HG03139 (cell line): ENCODE data around the gene PNLDC1.
A peak's percentile ranks its signal among the peaks of the same experiment; 100 is the strongest.

Experiments
- ATAC-seq: cut with Tn5 transposase; IDR thresholded peaks from one replicate; pipeline ENCODE4 v1.9.1; 2021; ENCODE audit not compliant: unreplicated experiment

PNLDC1 gene

GRCh38 chr6:159800141-159800865 lies at the start of gene PNLDC1:
Gene PNLDC1, plus strand, starts transcription at chr6:159800276. Its CDS starts 32 bp downstream, at chr6:159800308.
- ATAC-seq: no peak

GRCh38 chr6:159751448-159751847 lies 48.6 kb upstream of the PNLDC1 start:
- ATAC-seq: no peak

DNA sequence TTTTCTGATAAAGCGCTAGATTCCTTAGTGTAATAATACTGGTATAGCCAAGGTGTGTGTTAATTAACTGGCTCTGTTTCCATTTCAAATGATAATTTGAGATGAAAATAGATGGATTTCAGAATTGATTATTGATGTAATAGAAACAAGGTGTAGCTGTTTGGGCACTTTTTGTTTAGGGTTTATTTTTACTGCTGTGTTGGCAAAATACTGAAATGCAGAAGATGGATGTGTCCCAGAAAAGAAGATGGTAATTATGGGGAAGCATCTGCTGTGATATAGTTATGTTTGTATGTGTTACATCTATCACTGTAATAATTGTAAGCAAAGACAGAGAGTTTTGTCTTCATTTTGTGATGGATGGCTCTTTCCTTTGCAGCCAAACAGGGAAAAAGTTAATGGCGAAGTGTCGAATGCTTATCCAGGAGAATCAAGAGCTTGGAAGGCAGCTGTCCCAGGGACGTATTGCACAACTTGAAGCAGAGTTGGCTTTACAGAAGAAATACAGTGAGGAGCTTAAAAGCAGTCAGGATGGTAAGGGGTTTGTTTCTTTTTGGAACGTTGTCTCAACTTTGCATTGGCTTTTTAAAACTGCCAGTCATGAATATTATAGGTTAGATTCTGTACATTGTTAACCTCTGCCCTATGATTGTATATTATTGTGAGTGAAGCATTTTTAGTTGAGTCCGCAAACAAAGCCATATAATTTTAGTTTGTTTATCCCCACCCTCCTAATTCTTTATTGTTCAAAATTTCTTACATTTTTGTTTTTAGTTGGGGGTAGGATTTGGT lies 46.8 kb upstream of the PNLDC1 start:
- ATAC-seq: no peak

GRCh38 chr6:159754401-159754800 lies 45.7 kb upstream of the PNLDC1 start:
- no peak for ATAC-seq

- ATAC-seq: no peak
Observed at GRCh38 chr6:159754959-159755914, 44.8 kb upstream of the PNLDC1 start.

GRCh38 chr6:159756508-159756907 lies 43.6 kb upstream of the PNLDC1 start:
- ATAC-seq: no peak

GRCh38 chr6:159758031-159759001 lies 41.8 kb upstream of the PNLDC1 start:
- no peak for ATAC-seq

- ATAC-seq: no peak
Observed at GRCh38 chr6:159759645-159760044, 40.4 kb upstream of the PNLDC1 start.

GRCh38 chr6:159760602-159761057 lies 39.4 kb upstream of the PNLDC1 start:
- ATAC-seq: no peak

DNA sequence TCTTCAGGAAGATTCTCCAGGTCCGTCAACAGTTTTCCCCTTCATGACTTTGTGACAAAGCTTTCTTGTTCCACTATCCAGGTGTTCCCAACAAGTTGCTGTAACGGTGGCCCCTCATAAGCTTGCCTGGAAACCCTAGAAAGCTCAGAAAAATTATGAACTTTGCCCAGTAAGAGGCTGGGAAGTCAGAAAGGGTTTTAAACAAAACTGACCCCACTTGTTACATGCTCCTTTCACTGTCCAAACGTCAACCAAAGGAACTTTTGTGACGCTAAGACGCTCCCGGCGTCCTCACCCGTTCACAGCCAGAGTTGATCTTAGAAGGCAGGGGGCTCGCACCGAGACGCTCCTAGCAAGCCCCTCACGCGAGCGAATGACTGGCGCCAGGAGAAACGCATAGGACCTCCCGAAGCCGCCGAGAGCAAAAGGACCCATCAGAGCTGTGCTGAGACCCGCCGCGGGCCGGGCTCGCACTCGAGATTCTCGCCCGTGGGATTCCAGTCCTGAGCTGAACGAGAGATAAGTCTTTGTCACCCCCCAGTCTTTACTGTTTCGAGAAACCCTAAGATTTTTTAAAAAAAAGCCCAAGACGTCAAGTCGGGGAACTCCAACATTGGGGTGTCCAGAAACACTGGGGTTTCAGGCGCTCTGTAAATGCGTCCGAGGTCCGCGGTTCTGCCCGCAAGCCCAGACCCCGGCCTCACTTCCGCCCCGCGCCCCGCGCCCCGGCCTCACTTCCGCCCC lies 38.8 kb upstream of the PNLDC1 start:
- no peak for ATAC-seq

GRCh38 chr6:159761873-159762680 lies 38.0 kb upstream of the PNLDC1 start, which contains the start of gene ACAT2:
Gene ACAT2, plus strand, starts transcription at chr6:159762045. Its CDS starts 43 bp downstream, at chr6:159762088.
- ATAC-seq: peak; percentile 98

- ATAC-seq: no peak
Observed at GRCh38 chr6:159762681-159763293, 37.3 kb upstream of the PNLDC1 start.

DNA sequence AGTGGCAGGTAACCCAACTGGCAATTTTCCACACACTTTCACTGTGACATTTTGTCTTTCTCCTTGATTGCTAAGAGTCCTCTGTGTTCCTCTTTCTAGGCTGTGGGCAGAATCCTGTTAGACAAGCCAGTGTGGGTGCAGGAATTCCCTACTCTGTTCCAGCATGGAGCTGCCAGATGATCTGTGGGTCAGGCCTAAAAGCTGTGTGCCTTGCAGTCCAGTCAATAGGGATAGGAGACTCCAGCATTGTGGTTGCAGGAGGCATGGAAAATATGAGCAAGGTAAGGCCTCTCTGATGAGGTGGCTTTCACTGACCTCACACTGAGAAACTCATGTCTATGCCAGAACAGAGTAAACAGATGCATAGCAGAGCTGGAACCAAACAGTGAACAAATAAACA lies 33.2 kb upstream of the PNLDC1 start:
- no peak for ATAC-seq

DNA sequence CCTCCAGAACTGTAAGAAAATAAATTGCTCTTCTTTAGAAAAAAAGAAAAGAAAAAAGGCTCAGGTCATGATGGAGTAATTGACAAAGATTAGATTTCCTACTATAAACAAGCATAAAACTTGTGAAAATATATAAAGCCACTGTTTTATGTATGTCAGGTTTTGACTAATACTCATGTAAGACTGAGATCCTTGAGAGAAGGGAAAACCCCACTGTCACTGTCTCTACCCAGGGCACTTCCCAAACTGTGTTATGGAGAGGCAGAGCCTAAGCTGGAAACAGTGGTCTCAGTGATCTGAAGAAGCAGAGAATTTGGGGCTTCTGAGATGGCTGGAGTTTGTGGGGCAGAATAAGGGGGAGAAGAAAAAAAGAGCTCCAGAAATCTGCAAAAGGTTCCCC lies 30.6 kb upstream of the PNLDC1 start:
- ATAC-seq: no peak

DNA sequence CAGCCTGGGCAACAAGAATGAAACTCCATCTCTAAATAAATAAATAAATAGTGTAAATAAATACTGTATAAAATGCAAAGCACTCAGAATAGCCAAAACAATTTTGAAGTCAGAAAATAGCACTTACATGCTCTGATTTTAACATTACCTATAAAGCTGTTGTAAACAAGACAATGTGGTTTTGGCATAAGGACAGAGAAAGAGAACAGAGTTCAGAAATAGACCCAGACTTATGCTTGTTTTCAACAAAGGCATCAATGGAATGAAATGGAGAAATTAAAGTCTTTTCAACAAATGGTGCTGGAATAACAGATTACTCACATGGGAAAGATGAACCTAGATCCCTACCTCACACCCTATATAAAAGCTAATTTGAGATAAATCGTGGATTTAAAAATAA lies 27.9 kb upstream of the PNLDC1 start:
- ATAC-seq: no peak

DNA sequence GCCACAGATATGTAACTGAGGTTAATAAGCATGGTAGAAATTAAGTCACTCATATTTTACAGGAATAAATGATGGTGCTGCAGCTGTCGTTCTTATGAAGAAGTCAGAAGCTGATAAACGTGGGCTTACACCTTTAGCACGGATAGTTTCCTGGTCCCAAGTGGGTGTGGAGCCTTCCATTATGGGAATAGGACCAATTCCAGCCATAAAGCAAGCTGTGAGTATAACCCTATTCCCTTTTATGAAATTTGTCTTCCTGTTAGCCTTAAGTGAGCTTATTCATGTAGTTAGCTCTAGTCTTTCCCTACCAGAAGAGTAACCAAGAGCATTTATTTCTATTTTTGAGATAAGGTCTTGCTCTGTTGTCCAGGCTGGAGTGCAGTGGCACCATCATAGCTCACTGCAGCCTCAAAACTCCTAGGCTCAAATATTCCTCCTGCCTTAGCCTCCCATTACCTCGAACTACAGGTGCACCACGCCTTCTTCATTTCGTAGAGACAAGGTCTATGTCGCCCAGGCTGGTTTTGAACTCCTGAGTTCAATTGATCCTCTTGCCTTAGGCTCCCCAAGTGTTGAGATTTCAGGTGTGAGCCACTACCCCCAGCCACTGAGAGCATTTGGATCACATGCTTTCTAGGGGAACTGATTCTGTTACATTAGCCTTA lies 22.7 kb upstream of the PNLDC1 start:
- ATAC-seq: no peak

GRCh38 chr6:159778131-159778530 lies 21.9 kb upstream of the PNLDC1 start:
- no peak for ATAC-seq
